ENCODE results near the gene MYH13. TPM values are rescaled to one million over a fixed set of nuclear protein-coding genes. Genes with fewer than 3 reads are reported as not detected.
"Not testable (repeated sequence)": the region's sequence is repeated elsewhere in the genome, so short reads cannot be mapped to it uniquely, and the experiment has no call there.

MYH13 gene
- total RNA-seq, 4 donors from 2014 or later: not detected

GRCh38 chr17:10292057-10292937, 80.5 kb downstream of the MYH13 start:
- H3K27ac ChIP-seq: peak overlapping the region in 1 of 4 donors; percentile 21
- no peaks in the 10 kb centered on the region for H3K9me3 ChIP-seq
- ATAC-seq: peak; percentile 77
- H3K27me3 ChIP-seq: peaks cover 32% of the 10 kb centered on the region
- no peak for TF ChIP-seq EP300 (IDR thresholded peaks at IDR 0.05)
- no peak for TF ChIP-seq CTCF (IDR thresholded peaks at IDR 0.05)
- peak; percentile 21 for TF ChIP-seq POLR2AphosphoS5 (IDR thresholded peaks at IDR 0.05)
- TF ChIP-seq POLR2A (IDR thresholded peaks at IDR 0.05): no peak
- no peak overlapping the region for H3K4me3 ChIP-seq
- H3K36me3 ChIP-seq: no peaks in the 10 kb centered on the region
- H3K4me1 ChIP-seq: no peaks in the 10 kb centered on the region
- 33% methylated on average over 11 of the region's 12 CpGs; no CpG with 5 or more reads in 1 of the 2 donors for WGBS, 2 donors (ENCODE audit: low coverage in 1 of 2)

- H3K27ac ChIP-seq: peak overlapping the region in 1 of 4 donors; percentile 21
- ATAC-seq, H3K4me3 ChIP-seq, H3K4me1 ChIP-seq, H3K9me3 ChIP-seq, H3K36me3 ChIP-seq: not testable (repeated sequence)
- peaks cover 32% of the 10 kb centered on the region for H3K27me3 ChIP-seq
- 61 to 87% methylated on average over 7 to 12 of the region's 12 CpGs for WGBS, 2 donors (ENCODE audit: low coverage in 1 of 2)
Observed at GRCh38 chr17:10291576-10291975, 81.2 kb downstream of the MYH13 start.

- Histone ChIP-seq H3K36me3 (no peaks in the 10 kb centered on the region), H3K9me3 (no peaks in the 10 kb centered on the region), H3K27ac (no peak overlapping the region), H3K27me3 (peaks cover 32% of the 10 kb centered on the region), H3K4me1 (no peaks in the 10 kb centered on the region), H3K4me3 (no peak overlapping the region)
- TF ChIP-seq CTCF (IDR thresholded peaks at IDR 0.05) (no peak), EP300 (IDR thresholded peaks at IDR 0.05) (no peak), POLR2AphosphoS5 (IDR thresholded peaks at IDR 0.05) (no peak), POLR2A (IDR thresholded peaks at IDR 0.05) (no peak)
- 0% methylated on average over 1 of the region's 1 CpG; no CpG with 5 or more reads in 1 of the 2 donors for WGBS, 2 donors (ENCODE audit: low coverage in 1 of 2)
- no peak for ATAC-seq
Observed at GRCh38 chr17:10290041-10290440, 82.8 kb downstream of the MYH13 start.

- ATAC-seq: no peak
- 38% methylated on average over 1 of the region's 1 CpG; no CpG with 5 or more reads in 1 of the 2 donors for WGBS, 2 donors (ENCODE audit: low coverage in 1 of 2)
- Histone ChIP-seq H3K9me3 (no peaks in the 10 kb centered on the region), H3K4me3 (no peak overlapping the region), H3K27ac (no peak overlapping the region), H3K27me3 (peaks cover 18% of the 10 kb centered on the region), H3K36me3 (no peaks in the 10 kb centered on the region), H3K4me1 (no peaks in the 10 kb centered on the region)
- no peak for TF ChIP-seq CTCF (IDR thresholded peaks at IDR 0.05)
- no peak for TF ChIP-seq POLR2AphosphoS5 (IDR thresholded peaks at IDR 0.05)
- no peak for TF ChIP-seq EP300 (IDR thresholded peaks at IDR 0.05)
- TF ChIP-seq POLR2A (IDR thresholded peaks at IDR 0.05): no peak
Observed at GRCh38 chr17:10286324-10286723, 86.5 kb downstream of the MYH13 start.

- 72 to 84% methylated on average over 8 of the region's 8 CpGs for WGBS, 2 donors (ENCODE audit: low coverage in 1 of 2)
- H3K27ac ChIP-seq: no peak overlapping the region
- ATAC-seq: no peak
- peaks cover 18% of the 10 kb centered on the region for H3K27me3 ChIP-seq
- H3K4me3 ChIP-seq: no peak overlapping the region
- H3K36me3 ChIP-seq: no peaks in the 10 kb centered on the region
- no peaks in the 10 kb centered on the region for H3K9me3 ChIP-seq
- no peaks in the 10 kb centered on the region for H3K4me1 ChIP-seq
- no peak for TF ChIP-seq EP300 (IDR thresholded peaks at IDR 0.05)
- TF ChIP-seq POLR2A (IDR thresholded peaks at IDR 0.05): no peak
- no peak for TF ChIP-seq CTCF (IDR thresholded peaks at IDR 0.05)
- no peak for TF ChIP-seq POLR2AphosphoS5 (IDR thresholded peaks at IDR 0.05)
Observed at GRCh38 chr17:10285896-10286295, 86.9 kb downstream of the MYH13 start.
